Raji (cell line): ENCODE data around the gene PTAFR.

ENCODE experiments used
- POLR2A ChIP-seq: IDR thresholded peaks from 2 replicates; pipeline ENCODE4 v1.6.1; 2011; ENCODE audit warnings: low read depth, low read length, control low read depth; ENCODE audit not compliant: insufficient read depth

The PTAFR gene

DNA sequence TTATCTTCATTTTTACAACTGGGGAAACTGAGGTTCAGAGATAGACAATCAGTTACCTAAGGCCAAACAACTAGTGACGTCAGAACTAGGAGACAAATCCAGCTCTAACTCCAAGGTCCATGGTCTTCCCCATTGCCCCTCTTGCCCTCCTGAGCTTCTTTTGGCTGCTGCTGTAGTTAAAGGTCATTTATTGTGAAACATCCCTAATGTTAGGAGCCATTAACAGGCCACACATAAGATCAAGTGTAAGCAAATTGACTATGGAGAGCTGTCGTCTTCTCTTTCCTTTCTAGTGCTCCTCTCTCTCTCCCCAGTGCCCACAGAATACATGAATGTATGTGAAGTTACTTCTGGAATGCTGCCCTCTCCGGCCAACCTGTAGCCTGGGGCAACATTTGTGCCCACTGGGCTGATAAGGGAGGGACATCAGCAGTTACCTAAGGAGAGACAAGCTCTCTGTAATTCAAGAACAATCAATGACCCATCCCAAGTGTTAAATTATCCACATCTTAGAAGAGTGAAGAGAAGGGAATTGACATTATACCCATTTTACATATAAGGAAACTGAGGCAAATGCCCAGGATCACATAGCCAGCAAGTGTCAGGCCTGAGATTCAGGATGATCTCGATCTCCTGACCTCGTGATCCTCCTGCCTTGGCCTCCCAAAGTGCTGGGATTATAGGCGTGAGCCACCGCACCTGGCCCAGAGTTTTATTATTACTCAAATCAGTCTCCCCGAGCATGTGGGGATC is 40.1 kb downstream of the PTAFR start:
- no peak for TF ChIP-seq POLR2A

DNA sequence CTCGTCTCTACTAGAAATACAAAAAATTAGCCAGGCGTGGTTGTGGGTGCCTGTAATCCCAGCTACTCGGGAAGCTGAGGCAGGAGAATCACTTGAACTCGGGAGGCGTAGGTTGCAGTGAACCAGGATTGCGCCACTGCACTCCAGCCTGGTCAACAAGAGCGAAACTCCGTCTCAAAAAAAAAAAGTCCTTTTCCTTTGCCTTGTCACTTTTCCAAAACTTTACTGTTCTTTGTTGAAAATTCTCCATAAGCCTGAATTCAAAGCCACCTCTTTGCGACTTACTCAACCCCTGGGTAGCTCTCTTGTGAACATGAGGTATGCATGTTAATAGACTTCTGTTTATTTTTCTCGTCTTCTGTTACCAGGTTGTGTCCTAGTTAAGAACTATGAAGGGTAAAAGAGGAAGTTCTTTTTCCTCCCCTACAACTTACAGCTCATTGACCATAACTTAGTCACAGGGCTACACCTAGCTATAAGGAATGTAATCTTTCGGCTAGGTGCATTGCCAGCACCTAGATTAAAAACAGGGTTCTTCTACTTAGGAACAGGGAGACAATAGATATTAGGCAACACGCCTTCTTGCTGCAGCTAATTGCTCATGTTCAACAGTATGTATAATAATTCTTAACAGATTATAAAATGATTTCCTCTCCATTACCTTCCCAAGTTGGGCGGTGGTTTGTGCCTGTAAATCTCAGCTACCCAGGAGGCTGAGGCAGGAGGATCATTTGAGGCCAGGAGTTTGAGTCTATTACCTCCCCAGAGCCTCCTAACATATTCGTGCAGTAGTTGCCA is 40.9 kb downstream of the PTAFR start:
- TF ChIP-seq POLR2A, result no peak

DNA sequence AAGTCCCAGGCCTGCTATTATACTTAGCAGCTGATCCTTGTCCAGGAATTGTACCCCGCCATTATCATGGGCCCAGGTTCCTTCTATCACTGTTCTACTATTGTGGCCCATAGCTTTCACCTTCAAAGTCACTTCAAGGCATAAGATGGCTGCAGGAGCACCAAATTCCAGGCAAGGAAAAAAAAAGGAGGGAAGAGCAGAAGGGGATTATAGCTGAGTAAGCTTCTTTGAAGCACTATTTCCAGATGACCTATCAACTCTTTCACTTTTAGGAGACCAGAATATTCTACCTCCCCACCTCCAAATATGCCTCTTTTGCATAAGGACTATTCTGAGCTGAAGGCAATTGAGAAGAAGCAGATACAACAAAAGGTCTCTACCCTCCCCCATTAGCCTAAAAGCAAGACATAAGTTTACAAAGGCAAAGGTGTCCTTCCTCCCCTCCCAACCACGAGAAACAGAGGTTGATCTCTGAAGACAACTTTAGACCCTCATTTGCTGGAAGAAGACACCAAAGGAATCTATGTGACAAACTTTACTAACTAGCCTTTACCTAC is 41.8 kb downstream of the PTAFR start:
- 0 out of 2 replicates have a peak, but pooled peaks have one; percentile 18 for TF ChIP-seq POLR2A

DNA sequence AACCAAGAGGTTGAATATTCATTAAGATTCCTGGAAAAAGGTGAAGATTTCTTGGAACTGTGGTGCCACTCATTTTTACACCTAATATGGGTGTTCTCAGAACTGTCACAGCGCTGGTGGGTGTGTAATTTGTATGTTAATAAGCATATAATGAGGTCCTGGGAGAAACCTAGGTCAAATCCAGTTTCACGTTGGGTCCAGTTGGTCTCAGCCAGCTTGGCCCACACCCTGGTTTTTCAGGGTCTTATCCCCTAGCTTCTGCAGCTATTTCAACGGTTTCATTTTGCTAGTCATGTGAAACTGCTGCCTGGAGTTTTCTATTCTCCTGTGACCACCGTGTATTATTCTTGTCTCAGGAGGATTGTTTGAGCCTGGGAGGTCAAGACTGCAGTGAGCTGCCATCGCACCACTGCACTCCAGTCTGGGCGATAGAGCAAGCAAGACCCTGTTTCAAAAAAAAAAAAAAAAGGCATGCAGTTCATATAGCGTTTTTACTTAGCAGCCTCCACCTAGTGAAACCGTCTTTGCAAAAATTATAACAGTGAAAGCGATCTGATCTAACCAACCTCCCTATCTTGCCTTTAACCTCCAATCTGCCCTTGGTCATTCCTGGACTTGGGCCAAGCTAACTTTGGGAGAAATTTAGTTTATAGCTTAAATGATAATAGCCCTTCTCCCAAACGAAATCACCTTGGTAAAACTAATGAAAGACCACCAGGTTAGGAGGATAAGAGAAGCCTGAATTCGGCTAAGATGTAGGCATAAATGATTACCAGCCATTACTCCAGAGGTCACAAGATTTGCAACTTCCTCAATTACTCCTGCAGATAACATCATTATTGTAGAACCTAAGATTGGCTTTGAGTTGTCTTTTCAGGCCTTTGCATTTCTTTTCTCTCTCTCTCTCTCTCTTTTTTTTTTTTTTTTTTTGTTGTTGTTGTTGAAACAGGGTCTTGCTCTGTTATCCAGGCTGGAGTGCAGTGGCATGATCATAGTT is 44.0 kb downstream of the PTAFR start:
- no peak for TF ChIP-seq POLR2A

DNA sequence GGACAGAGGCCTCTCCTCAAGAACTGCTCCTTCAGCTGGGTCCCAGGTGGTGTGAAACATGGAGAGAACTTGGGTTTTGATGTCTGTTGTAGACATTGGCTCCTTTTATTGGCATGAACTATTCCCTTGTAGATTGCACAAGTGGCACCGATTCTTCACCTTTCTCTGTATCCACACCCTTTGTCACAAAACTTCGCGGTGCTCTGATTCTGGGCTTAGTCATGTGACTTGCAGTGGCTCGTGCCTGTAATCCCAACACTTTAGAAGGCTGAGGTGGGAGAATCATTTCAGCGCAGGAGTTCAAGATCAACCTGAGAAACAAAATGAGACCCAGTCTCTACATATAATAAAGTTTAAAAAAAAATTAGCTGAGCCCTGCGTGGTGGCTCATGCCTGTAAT is 45.6 kb downstream of the PTAFR start:
- TF ChIP-seq POLR2A, result no peak

DNA sequence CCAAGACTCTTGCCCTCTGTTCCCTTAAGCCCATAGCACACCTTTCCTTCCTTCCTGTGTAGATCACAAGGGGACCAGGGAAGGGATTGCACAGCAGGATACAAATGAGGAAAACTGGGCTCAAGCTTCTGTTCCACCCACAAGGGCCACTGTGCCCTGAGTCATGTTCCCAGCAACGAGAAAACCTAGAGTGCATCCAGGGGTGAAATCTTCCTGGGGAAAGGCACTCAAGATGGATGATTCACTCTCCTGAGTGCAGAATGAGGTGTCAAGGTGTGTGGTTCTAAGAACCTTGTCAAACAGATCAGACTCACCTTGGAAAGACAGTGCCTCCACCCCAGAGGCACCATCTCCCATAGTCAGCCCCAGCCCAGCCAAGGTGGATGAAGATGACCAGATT is 47.3 kb downstream of the PTAFR start:
- TF ChIP-seq POLR2A, result 0 out of 2 replicates have a peak, but pooled peaks have one; percentile 3

DNA sequence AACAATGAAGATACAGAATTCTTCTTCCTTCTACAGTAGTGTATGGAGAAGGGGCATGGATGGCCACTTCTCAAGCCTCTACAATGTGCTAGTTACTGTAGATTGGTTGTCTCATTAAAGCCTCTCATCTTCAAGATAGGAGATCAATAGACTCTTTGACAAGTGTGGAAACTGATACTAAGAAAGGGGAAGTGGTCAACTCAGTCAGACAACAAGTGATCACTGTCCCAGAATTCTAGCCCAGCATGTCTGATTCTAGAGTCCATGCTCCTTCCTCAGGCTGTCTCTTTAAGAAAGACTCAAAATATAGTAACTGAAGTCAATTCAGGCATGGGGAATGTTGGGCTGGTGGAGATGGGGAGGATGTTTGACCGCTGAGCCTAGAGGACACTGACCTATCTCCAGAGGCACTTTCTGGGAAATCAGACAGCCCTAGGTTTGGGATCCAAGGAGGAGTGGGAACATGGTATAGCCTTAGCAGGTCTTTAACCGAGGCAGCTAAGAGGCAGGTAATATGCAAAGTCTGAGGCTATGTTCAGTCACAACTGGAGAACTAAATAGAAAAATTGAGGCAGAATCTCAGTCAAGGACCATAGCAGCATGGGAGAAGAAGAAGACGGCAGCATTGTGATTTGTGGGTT is 48.8 kb downstream of the PTAFR start:
- peak; percentile 56 for TF ChIP-seq POLR2A

DNA sequence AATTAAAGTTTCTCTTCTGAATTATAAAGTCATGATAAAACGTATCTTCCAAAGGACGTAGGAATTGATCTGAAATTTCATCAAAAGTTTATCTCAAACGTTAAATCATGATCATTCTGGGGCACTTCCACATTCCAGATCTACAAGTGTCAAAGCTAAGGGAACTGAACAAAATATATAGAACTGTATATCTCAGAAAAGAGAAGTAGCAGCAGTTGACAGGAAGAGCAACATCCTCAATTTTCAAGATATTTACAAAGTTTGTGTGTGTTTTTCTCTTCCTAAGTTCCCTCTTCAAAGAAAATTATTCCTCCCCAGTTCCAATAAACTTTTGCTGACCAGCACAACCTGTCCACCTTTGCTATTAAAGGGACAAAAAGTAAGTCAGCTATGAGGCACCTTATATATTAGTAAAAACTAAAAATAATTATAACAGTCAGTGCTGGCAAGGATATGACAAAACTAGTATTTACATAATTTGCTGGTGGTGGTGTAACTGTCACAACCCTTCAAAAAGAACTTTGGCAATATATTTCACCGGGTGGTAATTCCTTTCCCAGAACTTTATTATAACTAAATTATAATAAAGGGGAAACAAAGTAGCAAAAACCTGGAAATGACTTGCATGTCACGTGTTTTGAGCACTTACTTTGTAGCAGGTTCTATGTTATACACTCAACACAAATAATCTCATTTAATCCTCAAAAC is 49.6 kb downstream of the PTAFR start:
- TF ChIP-seq POLR2A, result 0 out of 2 replicates have a peak, but pooled peaks have one; percentile 24

DNA sequence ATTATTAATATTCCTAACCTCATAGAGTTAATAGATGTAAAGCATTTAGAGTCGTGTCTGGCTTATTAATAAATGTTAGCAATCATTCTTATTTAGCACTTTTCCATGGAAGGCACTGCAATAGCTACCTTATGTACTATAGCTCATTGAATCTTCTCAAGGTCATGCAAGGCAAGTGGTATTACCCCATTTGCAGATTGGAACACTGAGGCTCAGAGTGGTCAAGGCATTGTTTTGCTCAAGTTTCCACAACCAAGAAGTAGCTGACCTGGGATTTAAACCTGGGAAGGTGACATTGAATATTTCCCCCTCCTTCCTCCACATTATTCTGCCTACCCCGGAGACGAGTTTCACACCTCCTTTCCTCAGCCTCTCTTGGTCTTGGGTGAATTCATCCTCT is 50.3 kb downstream of the PTAFR start:
- TF ChIP-seq POLR2A, result no peak

DNA sequence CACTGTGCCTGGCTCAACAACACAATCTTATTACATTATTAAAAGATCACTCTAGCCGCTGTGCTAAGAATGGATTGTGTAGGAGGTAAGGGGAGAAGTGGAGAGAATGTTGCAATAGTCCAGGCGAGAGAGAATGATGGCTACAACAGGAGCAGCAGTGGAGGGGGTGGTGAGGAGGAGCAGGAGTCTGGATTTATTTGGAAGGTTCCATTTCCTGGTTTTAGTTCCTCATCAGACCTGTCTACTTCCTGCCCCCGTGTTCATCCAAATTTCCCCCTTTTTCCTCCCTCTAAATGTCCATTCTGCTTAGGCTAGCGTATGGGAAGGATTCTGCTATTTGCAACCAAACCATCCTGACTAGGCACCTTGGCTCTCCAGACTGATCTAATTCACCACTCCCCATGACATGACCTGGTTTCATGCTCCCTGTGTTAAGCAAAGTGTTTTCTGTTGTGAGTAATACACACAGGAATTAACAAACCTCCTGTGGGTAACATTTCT is 53.0 kb downstream of the PTAFR start:
- TF ChIP-seq POLR2A, result no peak

DNA sequence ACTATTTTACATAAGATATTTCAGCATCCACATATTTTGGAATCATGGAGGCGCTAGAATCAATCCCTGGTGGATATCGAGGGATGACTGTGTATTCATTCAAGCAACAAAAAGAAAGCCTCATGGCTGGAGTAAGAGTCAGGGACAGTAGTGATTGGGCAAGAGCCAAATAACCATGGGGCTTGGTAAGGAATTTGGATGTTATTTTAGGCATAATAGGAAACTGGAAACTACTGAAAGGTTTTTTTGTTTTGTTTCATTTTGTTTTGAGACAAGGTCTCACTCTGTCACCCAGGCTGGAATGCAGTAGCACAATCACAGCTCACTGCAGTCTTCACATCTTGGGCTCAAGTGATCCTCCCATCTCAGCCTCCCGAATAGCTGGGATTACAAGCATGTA is 54.3 kb downstream of the PTAFR start:
- no peak for TF ChIP-seq POLR2A

DNA sequence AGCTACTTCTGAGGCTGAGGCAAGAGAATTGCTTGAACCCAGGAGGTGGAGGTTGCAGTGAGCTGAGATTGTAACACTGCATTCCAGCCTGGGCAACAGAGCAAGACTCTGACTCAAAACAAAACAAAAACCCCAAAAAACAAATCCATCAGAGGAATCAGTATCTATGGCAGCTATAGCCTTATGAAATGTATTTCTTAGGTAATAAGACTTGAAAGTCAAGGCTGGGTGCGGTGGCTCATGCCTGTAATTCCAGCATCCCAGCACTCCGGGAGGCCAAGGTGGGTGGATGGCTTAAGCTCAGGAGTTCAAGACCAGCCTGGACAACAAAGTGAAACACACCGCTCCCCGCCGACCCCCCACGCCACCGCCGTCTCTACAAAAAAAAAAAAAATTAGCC is 56.9 kb downstream of the PTAFR start:
- TF ChIP-seq POLR2A, result no peak

DNA sequence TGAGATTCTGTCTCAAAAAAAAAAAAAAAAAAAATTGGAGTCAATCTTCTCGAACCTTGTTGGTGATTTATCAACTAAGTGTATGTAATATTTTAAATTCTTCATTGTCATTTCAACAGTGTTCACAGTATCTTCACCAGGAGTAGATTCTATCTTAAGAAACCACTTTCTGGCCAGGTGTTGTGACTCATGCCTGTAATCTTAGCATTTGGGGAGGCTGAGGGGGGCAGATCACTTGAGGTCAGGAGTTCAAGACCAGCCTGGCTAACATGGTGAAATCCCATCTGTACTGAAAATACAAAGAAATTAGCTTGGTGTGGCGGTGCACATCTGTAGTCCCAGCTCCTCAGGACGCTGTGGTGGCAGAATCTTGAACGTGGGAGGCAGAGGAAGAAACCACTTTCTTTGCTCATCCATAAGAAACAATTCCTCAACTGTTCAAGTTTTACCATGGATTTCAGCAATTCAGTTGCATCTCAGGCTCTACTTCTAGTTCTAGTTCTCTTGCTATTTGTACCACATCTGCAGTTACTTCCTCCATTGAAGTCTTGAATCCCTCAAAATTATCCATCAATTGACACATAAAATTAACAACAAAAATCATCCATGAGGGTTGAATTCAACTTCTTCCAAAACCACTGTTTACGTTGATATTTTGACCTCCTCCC is 57.7 kb downstream of the PTAFR start:
- no peak for TF ChIP-seq POLR2A
